ENCODE results near the gene CYB561D1.

DNA sequence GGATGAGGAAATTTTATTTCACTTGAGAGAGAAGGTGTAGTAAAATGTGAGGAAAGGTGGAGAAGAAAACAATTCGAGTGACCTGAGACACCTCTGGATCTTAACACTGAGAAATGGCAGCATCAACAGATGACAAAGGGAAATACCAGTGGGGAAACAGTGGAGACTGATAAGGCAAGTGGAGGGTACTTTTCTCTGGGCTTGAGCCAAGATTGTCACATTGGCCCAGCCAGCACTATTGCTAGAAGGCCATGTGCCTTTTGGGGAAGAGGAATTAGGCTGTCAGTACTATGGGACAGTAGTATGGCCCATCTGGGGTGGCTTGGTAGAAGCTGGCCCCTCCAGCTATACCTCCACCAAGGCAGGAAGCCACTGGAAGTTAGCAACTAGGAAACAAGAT lies 19.2 kb upstream of the CYB561D1 start:
- TF ChIP-seq, protein P1, sequence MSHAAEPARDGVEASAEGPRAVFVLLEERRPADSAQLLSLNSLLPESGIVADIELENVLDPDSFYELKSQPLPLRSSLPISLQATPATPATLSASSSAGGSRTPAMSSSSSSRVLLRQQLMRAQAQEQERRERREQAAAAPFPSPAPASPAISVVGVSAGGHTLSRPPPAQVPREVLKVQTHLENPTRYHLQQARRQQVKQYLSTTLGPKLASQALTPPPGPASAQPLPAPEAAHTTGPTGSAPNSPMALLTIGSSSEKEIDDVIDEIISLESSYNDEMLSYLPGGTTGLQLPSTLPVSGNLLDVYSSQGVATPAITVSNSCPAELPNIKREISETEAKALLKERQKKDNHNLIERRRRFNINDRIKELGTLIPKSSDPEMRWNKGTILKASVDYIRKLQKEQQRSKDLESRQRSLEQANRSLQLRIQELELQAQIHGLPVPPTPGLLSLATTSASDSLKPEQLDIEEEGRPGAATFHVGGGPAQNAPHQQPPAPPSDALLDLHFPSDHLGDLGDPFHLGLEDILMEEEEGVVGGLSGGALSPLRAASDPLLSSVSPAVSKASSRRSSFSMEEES (CRISPR knock-in tag; IDR thresholded peaks at IDR 0.05) = no peak
- TF ChIP-seq, protein P2, sequence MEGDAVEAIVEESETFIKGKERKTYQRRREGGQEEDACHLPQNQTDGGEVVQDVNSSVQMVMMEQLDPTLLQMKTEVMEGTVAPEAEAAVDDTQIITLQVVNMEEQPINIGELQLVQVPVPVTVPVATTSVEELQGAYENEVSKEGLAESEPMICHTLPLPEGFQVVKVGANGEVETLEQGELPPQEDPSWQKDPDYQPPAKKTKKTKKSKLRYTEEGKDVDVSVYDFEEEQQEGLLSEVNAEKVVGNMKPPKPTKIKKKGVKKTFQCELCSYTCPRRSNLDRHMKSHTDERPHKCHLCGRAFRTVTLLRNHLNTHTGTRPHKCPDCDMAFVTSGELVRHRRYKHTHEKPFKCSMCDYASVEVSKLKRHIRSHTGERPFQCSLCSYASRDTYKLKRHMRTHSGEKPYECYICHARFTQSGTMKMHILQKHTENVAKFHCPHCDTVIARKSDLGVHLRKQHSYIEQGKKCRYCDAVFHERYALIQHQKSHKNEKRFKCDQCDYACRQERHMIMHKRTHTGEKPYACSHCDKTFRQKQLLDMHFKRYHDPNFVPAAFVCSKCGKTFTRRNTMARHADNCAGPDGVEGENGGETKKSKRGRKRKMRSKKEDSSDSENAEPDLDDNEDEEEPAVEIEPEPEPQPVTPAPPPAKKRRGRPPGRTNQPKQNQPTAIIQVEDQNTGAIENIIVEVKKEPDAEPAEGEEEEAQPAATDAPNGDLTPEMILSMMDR (CRISPR knock-in tag; IDR thresholded peaks at IDR 0.05) = no peak
- TF ChIP-seq YY1 (IDR thresholded peaks at IDR 0.05; ENCODE audit: insufficient read depth, insufficient replicate concordance, low read depth, low read length) (no peak), ZNF44 (CRISPR knock-in tag; IDR thresholded peaks at IDR 0.05) (no peak), KAT2B (IDR thresholded peaks at IDR 0.05; ENCODE audit: borderline replicate concordance, low read depth, low read length) (no peak), GATA4 (IDR thresholded peaks at IDR 0.05; ENCODE audit: borderline replicate concordance, low read depth) (no peak), JUNB (CRISPR knock-in tag; IDR thresholded peaks at IDR 0.05; ENCODE audit: borderline replicate concordance) (no peak), POLR2A (IDR thresholded peaks at IDR 0.05; ENCODE audit: insufficient read depth in 1 of 2, low read depth in 2 of 2, low read length in 2 of 2) (no peak), TCF12 (IDR thresholded peaks at IDR 0.05) (no peak), TCF12 (CRISPR knock-in tag; IDR thresholded peaks at IDR 0.05) (no peak), ZNF274 (CRISPR knock-in tag; IDR thresholded peaks at IDR 0.05) (no peak), SRSF9 (IDR thresholded peaks at IDR 0.05; ENCODE audit: borderline replicate concordance, insufficient read depth, low read depth, low read length, poor library complexity, severe bottlenecking) (no peak)
- TF ChIP-seq, protein P3, sequence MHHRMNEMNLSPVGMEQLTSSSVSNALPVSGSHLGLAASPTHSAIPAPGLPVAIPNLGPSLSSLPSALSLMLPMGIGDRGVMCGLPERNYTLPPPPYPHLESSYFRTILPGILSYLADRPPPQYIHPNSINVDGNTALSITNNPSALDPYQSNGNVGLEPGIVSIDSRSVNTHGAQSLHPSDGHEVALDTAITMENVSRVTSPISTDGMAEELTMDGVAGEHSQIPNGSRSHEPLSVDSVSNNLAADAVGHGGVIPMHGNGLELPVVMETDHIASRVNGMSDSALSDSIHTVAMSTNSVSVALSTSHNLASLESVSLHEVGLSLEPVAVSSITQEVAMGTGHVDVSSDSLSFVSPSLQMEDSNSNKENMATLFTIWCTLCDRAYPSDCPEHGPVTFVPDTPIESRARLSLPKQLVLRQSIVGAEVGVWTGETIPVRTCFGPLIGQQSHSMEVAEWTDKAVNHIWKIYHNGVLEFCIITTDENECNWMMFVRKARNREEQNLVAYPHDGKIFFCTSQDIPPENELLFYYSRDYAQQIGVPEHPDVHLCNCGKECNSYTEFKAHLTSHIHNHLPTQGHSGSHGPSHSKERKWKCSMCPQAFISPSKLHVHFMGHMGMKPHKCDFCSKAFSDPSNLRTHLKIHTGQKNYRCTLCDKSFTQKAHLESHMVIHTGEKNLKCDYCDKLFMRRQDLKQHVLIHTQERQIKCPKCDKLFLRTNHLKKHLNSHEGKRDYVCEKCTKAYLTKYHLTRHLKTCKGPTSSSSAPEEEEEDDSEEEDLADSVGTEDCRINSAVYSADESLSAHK (CRISPR knock-in tag; IDR thresholded peaks at IDR 0.05; ENCODE audit: borderline replicate concordance) = no peak
- TF ChIP-seq, protein P4, sequence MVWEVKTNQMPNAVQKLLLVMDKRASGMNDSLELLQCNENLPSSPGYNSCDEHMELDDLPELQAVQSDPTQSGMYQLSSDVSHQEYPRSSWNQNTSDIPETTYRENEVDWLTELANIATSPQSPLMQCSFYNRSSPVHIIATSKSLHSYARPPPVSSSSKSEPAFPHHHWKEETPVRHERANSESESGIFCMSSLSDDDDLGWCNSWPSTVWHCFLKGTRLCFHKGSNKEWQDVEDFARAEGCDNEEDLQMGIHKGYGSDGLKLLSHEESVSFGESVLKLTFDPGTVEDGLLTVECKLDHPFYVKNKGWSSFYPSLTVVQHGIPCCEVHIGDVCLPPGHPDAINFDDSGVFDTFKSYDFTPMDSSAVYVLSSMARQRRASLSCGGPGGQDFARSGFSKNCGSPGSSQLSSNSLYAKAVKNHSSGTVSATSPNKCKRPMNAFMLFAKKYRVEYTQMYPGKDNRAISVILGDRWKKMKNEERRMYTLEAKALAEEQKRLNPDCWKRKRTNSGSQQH (CRISPR knock-in tag; IDR thresholded peaks at IDR 0.05; ENCODE audit: low read depth) = no peak
- TF ChIP-seq, protein P5, sequence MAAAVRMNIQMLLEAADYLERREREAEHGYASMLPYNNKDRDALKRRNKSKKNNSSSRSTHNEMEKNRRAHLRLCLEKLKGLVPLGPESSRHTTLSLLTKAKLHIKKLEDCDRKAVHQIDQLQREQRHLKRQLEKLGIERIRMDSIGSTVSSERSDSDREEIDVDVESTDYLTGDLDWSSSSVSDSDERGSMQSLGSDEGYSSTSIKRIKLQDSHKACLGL (CRISPR knock-in tag; IDR thresholded peaks at IDR 0.05) = no peak
